NCI-H460 (cell line): ENCODE results near the gene TUBB4A. TPM values are rescaled to one million over a fixed set of nuclear protein-coding genes. Genes with fewer than 3 reads are reported as not detected.

Experiments
- DNase-seq: peaks from one replicate; pipeline ENCODE4 v3.0.0-alpha.2; 2016; ENCODE audit warnings: low read depth; ENCODE audit errors: extremely low read depth
- small RNA-seq, 2 experiments: library from RNA; depleted of rRNA; stranded (forward); fragments of <200 nt; gene quantifications; one replicate each; pipeline ENCODE3, GENCODE V24; 2014
- total RNA-seq: library from RNA; depleted of rRNA; stranded (reverse); fragments of >200 nt; shearing (Covaris generic); gene quantifications from 2 replicates; pipeline ENCODE4 v1.2.3, GENCODE V29; 2014; rRNA removed

The TUBB4A gene
- total RNA-seq, 1 experiment from 2014 or later = 4.4 TPM

DNA sequence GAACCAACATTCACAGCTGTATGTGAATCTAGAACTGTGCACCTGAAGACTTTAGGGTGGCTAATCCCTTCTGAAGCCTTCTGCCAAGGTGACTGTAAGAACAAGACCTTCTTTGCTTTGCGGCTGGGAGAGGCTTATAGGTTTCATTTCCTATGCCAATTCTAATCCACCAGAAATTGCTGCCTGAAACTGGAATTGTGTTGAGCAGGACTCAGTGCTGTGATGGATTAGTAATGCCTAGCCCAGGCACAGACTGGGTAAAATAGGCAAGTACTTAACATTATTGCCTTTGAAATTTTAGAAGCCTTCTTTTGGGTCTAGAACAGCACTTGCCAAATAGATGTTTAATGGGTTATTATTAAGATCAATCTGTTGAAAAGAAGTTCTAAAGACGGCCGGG, 54.1 kb downstream of the TUBB4A start:
- DNase-seq = no peak

DNA sequence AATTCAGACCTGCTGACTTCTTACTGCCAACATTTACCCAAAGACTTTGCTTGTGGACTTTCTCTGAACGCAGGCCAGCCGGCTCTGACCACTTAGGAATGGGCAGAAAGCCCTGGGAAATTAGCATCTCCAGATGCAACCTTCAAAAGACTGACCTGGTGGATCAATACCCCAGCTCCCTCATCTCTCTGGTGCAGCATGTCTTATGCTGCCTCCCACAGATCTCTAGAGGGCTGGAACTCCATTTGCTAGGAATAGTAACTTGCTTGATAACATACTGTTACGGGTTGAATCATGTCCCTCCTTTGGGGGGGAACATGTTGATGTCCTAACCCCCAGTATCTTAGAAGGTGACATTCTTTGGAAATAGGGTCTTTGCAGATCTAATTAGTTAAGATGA, 55.7 kb downstream of the TUBB4A start:
- DNase-seq = no peak

Small RNA genes within 50 kb of the gene (small RNA-seq; reads per million reads assigned to genes)
- 0 reads per million in 2 experiments for gene AC010503.2

Other genes with a start within 250 kb of the TUBB4A start
- 14.6 and 17.8 TPM in 2 replicates for gene MLLT1, start 222.3 kb downstream of the TUBB4A start, total RNA-seq
- gene ACER1, start 168.7 kb downstream of the TUBB4A start, total RNA-seq = not detected in 2 replicates
- gene CLPP, start 140.8 kb downstream of the TUBB4A start, total RNA-seq = 61.2 and 64.7 TPM in 2 replicates
- 11.9 and 18.4 TPM in 2 replicates for gene ALKBH7, start 129.5 kb downstream of the TUBB4A start, total RNA-seq
- 1.1 and 5.3 TPM in 2 replicates for gene PSPN, start 126.4 kb downstream of the TUBB4A start, total RNA-seq
- 39.3 and 44.1 TPM in 2 replicates for gene GTF2F1, start 109.1 kb downstream of the TUBB4A start, total RNA-seq
- gene KHSRP, start 77.5 kb downstream of the TUBB4A start, total RNA-seq = 73.6 and 92.4 TPM in 2 replicates
- gene SLC25A41, start 68.5 kb downstream of the TUBB4A start, total RNA-seq = not detected in 2 replicates
- gene SLC25A23, start 42.5 kb downstream of the TUBB4A start, total RNA-seq = 13.3 and 14.1 TPM in 2 replicates
- gene CRB3, start 38.0 kb downstream of the TUBB4A start, total RNA-seq = 0.20 TPM in 1 of 2 replicates, not detected in the other
- gene DENND1C, start 20.5 kb downstream of the TUBB4A start, total RNA-seq = 0.17 and 0.29 TPM in 2 replicates
- 35.4 and 40.4 TPM in 2 replicates for gene TNFSF9, start 28.7 kb upstream of the TUBB4A start, total RNA-seq
- 136 and 144 TPM in 2 replicates for gene CD70, start 88.8 kb upstream of the TUBB4A start, total RNA-seq
- gene TNFSF14, start 167.9 kb upstream of the TUBB4A start, total RNA-seq = not detected in 2 replicates
- gene C3, start 218.3 kb upstream of the TUBB4A start, total RNA-seq = 3.3 and 3.5 TPM in 2 replicates
- 60.0 and 74.3 TPM in 2 replicates for gene GPR108, start 235.3 kb upstream of the TUBB4A start, total RNA-seq
- gene TRIP10, start 237.4 kb upstream of the TUBB4A start, total RNA-seq = 45.1 and 49.2 TPM in 2 replicates